WI38 (cell line): Measurements from ENCODE around the gene GRID1.

ENCODE experiments used
- H3K4me3 ChIP-seq: 2 replicates; pipeline ENCODE4 v1.5.1; 2011; ENCODE audit warnings: low read depth, mild to moderate bottlenecking, control low read depth, low read length
- TF ChIP-seq, protein P1 (sequence below): IDR thresholded peaks from 2 replicates; pipeline ENCODE4 v1.5.1; 2012; ENCODE audit warnings: low read depth, mild to moderate bottlenecking, control low read depth, low read length

The GRID1 gene

DNA sequence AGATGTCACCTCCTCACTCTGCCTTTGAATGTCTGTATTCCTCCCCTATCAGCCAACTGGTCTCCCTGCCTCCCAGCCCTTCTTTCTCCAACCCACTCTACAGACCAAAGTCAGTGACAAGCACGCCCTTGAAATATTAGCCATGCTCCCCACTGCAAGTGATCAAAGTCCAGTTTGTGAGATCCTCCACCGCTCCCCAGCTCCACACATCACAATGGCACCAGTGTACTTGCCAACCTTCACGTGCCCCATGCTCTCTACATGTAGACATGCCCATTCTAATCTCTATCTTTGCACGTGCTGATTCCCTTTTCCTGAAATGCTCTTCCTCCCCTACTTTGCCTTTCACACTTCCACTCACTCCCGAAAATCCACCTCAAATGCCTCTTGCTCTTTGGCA, 150.9 kb downstream of the GRID1 start:
- H3K4me3 ChIP-seq = no peak overlapping the region
- TF ChIP-seq, protein P1, sequence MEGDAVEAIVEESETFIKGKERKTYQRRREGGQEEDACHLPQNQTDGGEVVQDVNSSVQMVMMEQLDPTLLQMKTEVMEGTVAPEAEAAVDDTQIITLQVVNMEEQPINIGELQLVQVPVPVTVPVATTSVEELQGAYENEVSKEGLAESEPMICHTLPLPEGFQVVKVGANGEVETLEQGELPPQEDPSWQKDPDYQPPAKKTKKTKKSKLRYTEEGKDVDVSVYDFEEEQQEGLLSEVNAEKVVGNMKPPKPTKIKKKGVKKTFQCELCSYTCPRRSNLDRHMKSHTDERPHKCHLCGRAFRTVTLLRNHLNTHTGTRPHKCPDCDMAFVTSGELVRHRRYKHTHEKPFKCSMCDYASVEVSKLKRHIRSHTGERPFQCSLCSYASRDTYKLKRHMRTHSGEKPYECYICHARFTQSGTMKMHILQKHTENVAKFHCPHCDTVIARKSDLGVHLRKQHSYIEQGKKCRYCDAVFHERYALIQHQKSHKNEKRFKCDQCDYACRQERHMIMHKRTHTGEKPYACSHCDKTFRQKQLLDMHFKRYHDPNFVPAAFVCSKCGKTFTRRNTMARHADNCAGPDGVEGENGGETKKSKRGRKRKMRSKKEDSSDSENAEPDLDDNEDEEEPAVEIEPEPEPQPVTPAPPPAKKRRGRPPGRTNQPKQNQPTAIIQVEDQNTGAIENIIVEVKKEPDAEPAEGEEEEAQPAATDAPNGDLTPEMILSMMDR = no peak

DNA sequence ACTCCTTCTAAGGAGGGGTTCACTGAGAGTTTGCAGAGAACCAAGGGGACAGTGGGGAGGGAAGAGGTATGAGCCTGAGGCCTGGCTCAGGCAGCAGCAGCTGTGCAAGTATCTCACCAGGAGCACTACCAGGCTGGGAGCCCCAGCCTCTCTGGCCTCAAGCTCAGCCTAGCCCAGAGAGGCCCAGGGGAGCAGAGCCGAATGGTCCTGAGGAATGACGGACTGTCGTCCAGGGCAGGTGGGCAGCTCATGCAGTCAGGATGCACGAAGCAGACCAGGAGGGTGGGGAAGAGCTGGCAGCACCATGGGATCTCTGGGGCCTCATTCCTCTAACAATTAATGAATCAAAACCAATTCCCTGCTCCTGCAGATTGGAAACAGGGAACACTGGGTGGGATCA, 151.5 kb downstream of the GRID1 start:
- no peak overlapping the region for H3K4me3 ChIP-seq
- TF ChIP-seq, protein P1 = no peak

DNA sequence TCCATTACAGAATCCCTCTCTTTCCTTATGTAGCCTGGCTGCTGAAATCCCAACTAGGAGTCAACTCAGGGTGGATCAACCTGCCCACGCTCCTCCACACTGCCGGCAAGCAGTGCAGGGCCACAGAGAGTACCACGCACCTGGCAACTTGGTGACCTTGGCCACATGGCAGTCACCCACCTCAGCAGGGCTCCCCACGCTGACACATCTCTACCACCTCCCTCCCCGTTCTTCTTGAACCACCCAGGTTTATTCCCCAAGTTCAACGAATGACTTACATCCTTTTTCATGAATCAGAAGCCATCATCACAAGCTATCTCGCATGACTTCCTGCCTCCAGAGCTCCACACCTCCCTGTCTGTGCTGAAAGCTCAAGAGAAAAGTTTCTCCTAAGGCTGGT, 153.4 kb downstream of the GRID1 start:
- TF ChIP-seq, protein P1 = no peak
- H3K4me3 ChIP-seq = no peak overlapping the region

DNA sequence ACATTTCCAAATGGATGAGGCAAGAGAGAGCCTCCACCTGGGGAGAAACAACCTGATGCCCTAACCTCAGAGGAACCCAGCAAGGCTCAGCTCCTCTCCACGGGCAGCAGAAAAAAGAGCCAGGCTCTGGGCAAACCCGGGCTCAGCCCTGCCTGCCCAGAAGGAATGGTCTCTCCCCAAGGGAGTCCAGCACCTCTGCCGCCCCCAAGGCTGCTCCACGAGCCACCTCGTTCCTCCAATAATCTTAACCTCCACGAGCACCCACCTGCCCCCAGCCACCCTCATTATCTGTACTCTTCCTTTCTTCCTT, 154.2 kb downstream of the GRID1 start:
- H3K4me3 ChIP-seq = no peak overlapping the region
- TF ChIP-seq, protein P1 = no peak

DNA sequence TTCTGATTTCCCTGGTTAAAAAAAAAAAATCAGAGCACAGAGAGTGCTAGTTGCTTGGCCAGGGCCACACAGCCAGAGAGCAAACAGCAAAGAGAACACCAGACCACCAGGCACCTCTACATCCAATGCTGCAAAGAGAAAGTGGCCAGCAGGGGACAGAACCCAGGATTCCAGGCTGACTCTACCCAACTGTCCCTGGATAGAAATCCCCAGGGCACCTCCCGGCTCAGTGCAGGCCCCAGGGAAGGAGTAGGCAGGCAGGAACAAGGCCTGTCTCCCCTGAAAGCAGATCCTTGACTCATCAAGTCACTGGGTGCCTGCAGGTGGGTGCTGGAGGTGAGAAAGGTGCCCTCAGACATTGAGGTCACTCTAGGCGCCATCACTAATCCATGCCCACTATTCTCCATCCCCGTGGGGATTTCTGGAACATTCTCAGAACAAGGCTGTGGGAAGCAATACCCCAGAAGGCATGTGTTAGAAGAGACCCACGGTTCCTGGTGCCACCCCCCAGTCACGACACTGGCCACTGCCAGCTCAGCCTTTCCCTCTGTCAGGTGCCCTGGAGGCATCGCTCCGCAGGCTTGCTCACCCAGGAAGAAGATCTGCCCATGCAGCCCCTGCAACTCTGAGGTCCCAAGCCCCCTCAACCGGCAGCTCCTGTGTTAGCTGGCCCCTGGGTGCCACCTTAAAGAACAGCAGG, 154.8 kb downstream of the GRID1 start:
- TF ChIP-seq, protein P1 = no peak
- H3K4me3 ChIP-seq = no peak overlapping the region

- no peak overlapping the region for H3K4me3 ChIP-seq
- TF ChIP-seq, protein P1 = no peak
These were observed 156.2 kb downstream of the GRID1 start for GRCh38 chr10:86210416-86210815.

- TF ChIP-seq, protein P1 = no peak
- H3K4me3 ChIP-seq = no peak overlapping the region
These were observed 156.9 kb downstream of the GRID1 start for GRCh38 chr10:86209726-86210125.
